Muscle of leg (tissue), 11 donors: ENCODE measurements around the gene KLHL4. TPM values are rescaled to one million over a fixed set of nuclear protein-coding genes. Genes with fewer than 3 reads are reported as not detected.

ENCODE experiments used
- DNase-seq: peaks from one replicate; pipeline ENCODE4 v3.0.0; 2013
- H3K27ac ChIP-seq: one replicate; pipeline ENCODE4 v1.5.1; 2013; ENCODE audit warnings: mild to moderate bottlenecking, low read length, control low read depth
- H3K27me3 ChIP-seq: one replicate; pipeline ENCODE4 v1.6.1; 2013; ENCODE audit warnings: low read length; ENCODE audit not compliant: control insufficient read depth, insufficient read depth
- H3K36me3 ChIP-seq: one replicate; pipeline ENCODE4 v1.6.1; 2013; ENCODE audit warnings: low read length; ENCODE audit not compliant: control insufficient read depth, insufficient read depth
- H3K4me1 ChIP-seq: one replicate; pipeline ENCODE4 v1.6.1; 2013; ENCODE audit warnings: low read length; ENCODE audit not compliant: control insufficient read depth, insufficient read depth
- H3K4me3 ChIP-seq: one replicate; pipeline ENCODE4 v1.5.1; 2013; ENCODE audit warnings: low read length, control low read depth
- H3K9me3 ChIP-seq: replicated peaks from 2 replicates; pipeline ENCODE4 v1.6.1; 2013; ENCODE audit warnings: low read depth, low read length; ENCODE audit not compliant: control insufficient read depth
- WGBS: methylation state at CpG from one replicate; pipeline ENCODE4 v1.1.5; 2013; ENCODE audit warnings: missing lambda C conversion rate; ENCODE audit not compliant: insufficient coverage; 5-methylcytosine and 5-hydroxymethylcytosine counted together
- polyA plus RNA-seq, 8 donors: library from polyadenylated mRNA; unstranded; fragments of 120-200 nt; gene quantifications; one replicate each; pipeline versions ENCODE4 v1.2.1 to v1.2.3, GENCODE V29; 2013; ENCODE audit warnings: inconsistent platforms in 1 of 8, low replicate concordance in 1 of 8; ENCODE audit not compliant: insufficient read length in 8 of 8, insufficient read depth in 1 of 8
- total RNA-seq: library from RNA; stranded (reverse); fragments of 120-200 nt; gene quantifications from one replicate; pipeline ENCODE4 v1.2.4, GENCODE V29; 2013

Gene KLHL4
- total and polyA plus RNA-seq, 9 donors = 2.4 to 9.0 (median 4.1) TPM

GRCh38 chrX:87526281-87526680 lies 8.7 kb downstream of the KLHL4 start:
- Histone ChIP-seq H3K27ac (no peak overlapping the region), H3K9me3 (no peaks in the 10 kb centered on the region), H3K4me1 (no peaks in the 10 kb centered on the region), H3K27me3 (no peaks in the 10 kb centered on the region), H3K36me3 (no peaks in the 10 kb centered on the region), H3K4me3 (no peak overlapping the region)
- no CpG with 5 or more reads among the region's 2 CpGs for WGBS
- no peak for DNase-seq

- Histone ChIP-seq H3K36me3 (no peaks in the 10 kb centered on the region), H3K9me3 (no peaks in the 10 kb centered on the region), H3K27me3 (no peaks in the 10 kb centered on the region), H3K27ac (no peak overlapping the region), H3K4me3 (no peak overlapping the region), H3K4me1 (no peaks in the 10 kb centered on the region)
- WGBS = 77% methylated on average over 4 of the region's 10 CpGs
- no peak for DNase-seq
These were observed 10.9 kb downstream of the KLHL4 start for GRCh38 chrX:87528487-87528886.

DNA sequence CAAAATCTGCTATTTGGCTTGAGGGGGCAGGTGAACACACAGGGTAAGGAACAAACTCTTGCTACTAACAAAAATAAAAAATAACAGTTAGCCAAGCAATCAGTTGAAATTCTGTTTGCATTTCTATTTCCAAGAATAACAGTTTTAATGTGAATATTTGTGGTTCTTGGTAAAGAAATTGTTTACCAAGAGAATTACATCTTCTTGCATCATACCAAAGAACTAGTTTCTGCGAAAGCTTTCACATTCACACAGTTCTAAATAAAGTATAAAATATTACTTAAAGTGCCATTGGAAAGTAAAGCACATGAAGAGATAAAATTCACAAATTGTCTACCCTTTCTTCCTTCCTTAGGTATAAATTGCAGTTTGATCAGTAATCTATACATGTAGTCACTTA lies 54.4 kb downstream of the KLHL4 start:
- Histone ChIP-seq H3K36me3 (no peaks in the 10 kb centered on the region), H3K9me3 (no peaks in the 10 kb centered on the region), H3K27me3 (peaks cover 3% of the 10 kb centered on the region), H3K27ac (no peak overlapping the region), H3K4me3 (no peak overlapping the region), H3K4me1 (no peaks in the 10 kb centered on the region)
- WGBS = no CpG with 5 or more reads among the region's 1 CpG
- DNase-seq = no peak

DNA sequence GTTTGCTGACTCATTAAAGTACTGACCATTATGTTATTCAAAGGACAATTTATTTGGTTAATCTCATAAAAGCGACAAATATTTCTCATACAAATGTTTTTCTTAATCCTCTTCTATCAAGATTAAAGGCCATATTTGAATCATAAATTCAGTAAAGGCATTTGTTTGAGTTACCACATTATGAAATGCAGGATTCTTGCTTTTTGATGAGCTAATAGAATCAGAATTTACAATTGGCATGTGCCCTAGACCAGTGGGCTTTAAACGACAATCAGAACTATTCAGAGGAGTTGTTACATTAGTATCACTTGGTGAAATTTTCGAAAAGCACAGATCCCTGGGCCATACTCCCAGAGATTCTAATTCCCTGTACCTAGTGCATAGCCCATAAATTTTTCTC lies 55.3 kb downstream of the KLHL4 start:
- Histone ChIP-seq H3K4me1 (no peaks in the 10 kb centered on the region), H3K27ac (no peak overlapping the region), H3K4me3 (no peak overlapping the region), H3K9me3 (no peaks in the 10 kb centered on the region), H3K36me3 (no peaks in the 10 kb centered on the region), H3K27me3 (peaks cover 3% of the 10 kb centered on the region)
- DNase-seq = no peak
- 60% methylated on average over 1 of the region's 3 CpGs for WGBS

GRCh38 chrX:87578978-87579377 lies 61.4 kb downstream of the KLHL4 start:
- Histone ChIP-seq H3K4me1 (no peaks in the 10 kb centered on the region), H3K27ac (no peak overlapping the region), H3K9me3 (no peaks in the 10 kb centered on the region), H3K4me3 (no peak overlapping the region), H3K27me3 (peaks cover 10% of the 10 kb centered on the region), H3K36me3 (no peaks in the 10 kb centered on the region)
- DNase-seq = no peak
- no CpG with 5 or more reads among the region's 1 CpG for WGBS

DNA sequence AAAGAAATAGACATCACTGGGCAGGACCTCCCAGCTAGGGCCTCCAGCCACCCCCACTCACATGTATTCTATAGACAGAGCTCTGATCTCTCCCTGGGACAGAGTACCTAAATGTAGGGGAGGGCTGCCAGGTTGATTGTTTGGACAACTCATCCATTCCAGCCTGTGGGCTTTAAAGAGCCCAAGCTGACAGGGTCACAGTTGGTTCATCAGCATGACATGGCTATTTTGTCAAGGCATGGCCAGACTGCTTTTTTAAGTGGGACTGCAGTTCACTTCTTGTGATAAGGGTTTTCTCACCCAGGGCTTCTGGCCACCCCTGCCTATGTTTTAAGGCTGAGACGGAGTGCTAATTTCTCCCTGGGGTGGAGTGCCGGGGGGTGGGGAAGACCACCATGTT lies 63.3 kb downstream of the KLHL4 start:
- peaks cover 7% of the 10 kb centered on the region for H3K27me3 ChIP-seq
- no peak overlapping the region for H3K4me3 ChIP-seq
- DNase-seq = no peak
- no peaks in the 10 kb centered on the region for H3K9me3 ChIP-seq
- WGBS = 90% methylated on average over 1 of the region's 2 CpGs
- H3K4me1 ChIP-seq = no peaks in the 10 kb centered on the region
- no peak overlapping the region for H3K27ac ChIP-seq
- no peaks in the 10 kb centered on the region for H3K36me3 ChIP-seq

GRCh38 chrX:87582453-87582852 lies 64.9 kb downstream of the KLHL4 start:
- Histone ChIP-seq H3K4me3 (no peak overlapping the region), H3K9me3 (no peaks in the 10 kb centered on the region), H3K27me3 (peaks cover 7% of the 10 kb centered on the region), H3K4me1 (no peaks in the 10 kb centered on the region), H3K36me3 (no peaks in the 10 kb centered on the region), H3K27ac (no peak overlapping the region)
- 78% methylated on average over 6 of the region's 6 CpGs for WGBS
- no peak for DNase-seq

- Histone ChIP-seq H3K27ac (no peak overlapping the region), H3K4me3 (no peak overlapping the region), H3K36me3 (no peaks in the 10 kb centered on the region), H3K4me1 (no peaks in the 10 kb centered on the region), H3K27me3 (peaks cover 7% of the 10 kb centered on the region), H3K9me3 (no peaks in the 10 kb centered on the region)
- WGBS = 50% methylated on average over 1 of the region's 1 CpG
- DNase-seq = no peak
These were observed 66.1 kb downstream of the KLHL4 start for GRCh38 chrX:87583679-87584078.

- no CpG with 5 or more reads among the region's 2 CpGs for WGBS
- H3K27me3 ChIP-seq = no peaks in the 10 kb centered on the region
- no peak overlapping the region for H3K4me3 ChIP-seq
- H3K9me3 ChIP-seq = no peaks in the 10 kb centered on the region
- no peaks in the 10 kb centered on the region for H3K4me1 ChIP-seq
- peak; percentile 83 for DNase-seq
- no peak overlapping the region for H3K27ac ChIP-seq
- no peaks in the 10 kb centered on the region for H3K36me3 ChIP-seq
These were observed 98.8 kb downstream of the KLHL4 start for GRCh38 chrX:87616371-87616770.

DNA sequence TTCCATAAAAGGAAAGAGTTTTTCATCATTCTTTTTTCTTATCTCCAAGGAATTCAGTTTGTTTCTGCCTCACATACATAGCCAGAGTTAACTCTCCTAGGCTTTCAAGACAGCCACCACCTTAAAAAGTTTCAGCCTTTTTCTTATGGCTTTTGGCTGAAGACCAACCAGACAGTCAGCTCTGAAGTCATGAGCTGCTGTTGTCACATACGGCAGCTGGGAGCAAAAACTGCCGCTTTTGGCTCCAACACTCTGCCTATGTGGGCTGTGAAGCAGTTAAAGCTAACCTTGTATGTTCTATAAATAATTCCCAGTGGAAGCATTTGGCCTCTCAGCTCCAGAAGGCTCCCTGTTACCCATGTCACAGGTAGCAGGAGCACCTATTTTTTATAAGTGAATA lies 104.1 kb downstream of the KLHL4 start:
- Histone ChIP-seq H3K27me3 (no peaks in the 10 kb centered on the region), H3K9me3 (no peaks in the 10 kb centered on the region), H3K27ac (no peak overlapping the region), H3K36me3 (no peaks in the 10 kb centered on the region), H3K4me3 (no peak overlapping the region), H3K4me1 (no peaks in the 10 kb centered on the region)
- no CpG with 5 or more reads among the region's 2 CpGs for WGBS
- peak; percentile 62 for DNase-seq

- DNase-seq = no peak
- H3K36me3 ChIP-seq = no peaks in the 10 kb centered on the region
- H3K4me3 ChIP-seq = no peak overlapping the region
- no peaks in the 10 kb centered on the region for H3K4me1 ChIP-seq
- H3K27ac ChIP-seq = no peak overlapping the region
- no peaks in the 10 kb centered on the region for H3K9me3 ChIP-seq
- WGBS = 44% methylated on average over 2 of the region's 3 CpGs
- H3K27me3 ChIP-seq = peaks cover 5% of the 10 kb centered on the region
These were observed 109.4 kb downstream of the KLHL4 start for GRCh38 chrX:87626996-87627395.
